ENCODE results near the gene GRB7.

DNA sequence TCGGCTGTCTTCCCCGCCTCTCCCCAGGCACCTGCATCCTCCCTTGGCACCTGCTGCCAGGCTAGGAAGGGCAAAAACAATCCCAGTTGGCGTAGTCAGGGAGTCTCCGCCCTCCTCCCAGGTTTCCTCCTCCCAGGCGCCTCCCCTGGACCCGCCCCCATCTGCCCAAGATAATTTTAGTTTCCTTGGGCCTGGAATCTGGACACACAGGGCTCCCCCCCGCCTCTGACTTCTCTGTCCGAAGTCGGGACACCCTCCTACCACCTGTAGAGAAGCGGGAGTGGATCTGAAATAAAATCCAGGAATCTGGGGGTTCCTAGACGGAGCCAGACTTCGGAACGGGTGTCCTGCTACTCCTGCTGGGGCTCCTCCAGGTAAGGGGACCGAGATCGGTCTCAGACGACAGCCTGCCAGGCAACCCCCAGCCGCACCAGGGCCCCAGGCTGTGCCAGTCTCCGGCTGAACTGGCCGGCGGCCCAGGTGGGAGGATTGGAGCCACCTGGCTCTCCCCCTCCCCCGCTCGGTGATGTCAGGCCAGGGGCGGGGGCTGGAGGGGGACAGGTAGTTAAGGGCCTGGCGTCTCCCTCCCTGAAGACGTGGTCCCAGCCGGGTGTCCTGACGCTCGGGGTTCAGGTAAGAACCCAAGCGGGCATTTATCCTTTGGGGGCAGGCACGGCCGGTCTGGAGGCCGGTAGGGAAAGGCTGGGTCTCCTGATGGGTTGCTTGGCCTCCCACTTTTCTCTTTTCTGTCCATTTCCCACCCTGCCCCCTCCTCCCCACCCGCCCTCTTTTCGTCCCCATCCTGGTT lies at the start of gene GRB7:
- TF ChIP-seq, protein P1, sequence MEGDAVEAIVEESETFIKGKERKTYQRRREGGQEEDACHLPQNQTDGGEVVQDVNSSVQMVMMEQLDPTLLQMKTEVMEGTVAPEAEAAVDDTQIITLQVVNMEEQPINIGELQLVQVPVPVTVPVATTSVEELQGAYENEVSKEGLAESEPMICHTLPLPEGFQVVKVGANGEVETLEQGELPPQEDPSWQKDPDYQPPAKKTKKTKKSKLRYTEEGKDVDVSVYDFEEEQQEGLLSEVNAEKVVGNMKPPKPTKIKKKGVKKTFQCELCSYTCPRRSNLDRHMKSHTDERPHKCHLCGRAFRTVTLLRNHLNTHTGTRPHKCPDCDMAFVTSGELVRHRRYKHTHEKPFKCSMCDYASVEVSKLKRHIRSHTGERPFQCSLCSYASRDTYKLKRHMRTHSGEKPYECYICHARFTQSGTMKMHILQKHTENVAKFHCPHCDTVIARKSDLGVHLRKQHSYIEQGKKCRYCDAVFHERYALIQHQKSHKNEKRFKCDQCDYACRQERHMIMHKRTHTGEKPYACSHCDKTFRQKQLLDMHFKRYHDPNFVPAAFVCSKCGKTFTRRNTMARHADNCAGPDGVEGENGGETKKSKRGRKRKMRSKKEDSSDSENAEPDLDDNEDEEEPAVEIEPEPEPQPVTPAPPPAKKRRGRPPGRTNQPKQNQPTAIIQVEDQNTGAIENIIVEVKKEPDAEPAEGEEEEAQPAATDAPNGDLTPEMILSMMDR (IDR thresholded peaks at IDR 0.05; ENCODE audit: insufficient read depth, low read length, poor library complexity, severe bottlenecking), result no peak
- no peak for TF ChIP-seq EZH2phosphoT487 (conservative IDR thresholded peaks at IDR 0.05; ENCODE audit: low read length)
